ENCODE measurements around the gene BIRC2. TPM values are rescaled to one million over a fixed set of nuclear protein-coding genes. Genes with fewer than 3 reads are reported as not detected.

Gene BIRC2
- polyA plus RNA-seq, 1 of the 3 experiments (the other 2 are of a cell fraction), result 20.1 TPM

DNA sequence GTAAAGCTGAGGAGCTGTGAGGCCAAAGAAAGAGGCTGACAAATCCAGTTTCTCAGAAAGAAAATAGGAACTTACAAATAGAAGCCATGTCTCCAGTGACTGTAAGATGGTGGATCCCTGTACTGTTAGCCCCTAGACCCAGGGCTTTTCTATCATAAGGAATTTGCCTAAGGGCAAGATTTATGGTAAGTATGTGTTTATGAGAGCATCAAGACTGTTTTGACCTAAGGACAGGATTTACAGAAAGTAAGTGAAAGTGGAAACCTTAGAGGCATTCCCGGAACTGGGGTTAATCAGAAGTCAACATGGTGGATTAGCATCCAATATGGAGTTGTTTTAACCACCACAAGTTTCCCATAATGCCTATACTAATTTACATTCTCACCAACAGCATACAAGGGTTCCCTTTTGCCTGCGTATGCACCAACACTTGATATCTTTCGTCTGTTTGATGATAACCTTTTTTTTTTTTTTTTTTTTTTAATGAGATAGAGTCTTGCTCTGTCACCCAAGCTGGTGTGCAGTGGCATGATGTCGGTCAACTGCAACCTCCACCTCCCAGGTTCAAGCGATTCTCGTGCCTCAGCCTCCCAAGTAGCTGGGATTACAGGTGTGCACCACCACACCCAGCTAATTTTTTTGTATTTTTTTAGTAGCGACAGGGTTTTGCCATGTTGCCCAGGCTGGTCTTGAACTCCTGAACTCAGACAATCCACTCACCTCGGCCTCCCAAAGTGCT, 40.2 kb downstream of the BIRC2 start:
- DNase-seq, result no peak
- H3K27ac ChIP-seq (ENCODE audit: low read depth in 2 of 2, low read length in 1 of 2), result no peak overlapping the region
- no peak overlapping the region for H2AFZ ChIP-seq (ENCODE audit: low read depth)
- no peak overlapping the region for H3K4me2 ChIP-seq
- no peaks in the 10 kb centered on the region for H3K27me3 ChIP-seq (ENCODE audit: insufficient read depth)
- no peak overlapping the region for H3K9ac ChIP-seq
- H3K36me3 ChIP-seq (replicated peaks in 1 of 2; ENCODE audit: control insufficient read depth in 1 of 2, insufficient read depth in 2 of 2, low read length in 1 of 2), result peaks cover 29 to 60% of the 10 kb centered on the region in 2 experiments
- peaks cover 30% of the 10 kb centered on the region; the same call in 1 of the 2 replicates for H3K79me2 ChIP-seq (ENCODE audit: insufficient read depth)
- H3F3A ChIP-seq (replicated peaks; ENCODE audit: insufficient read depth), result peaks cover 25% of the 10 kb centered on the region
- ChIA-PET POLR2A (no interaction called here), CTCF (no interaction called here)
- peaks cover 0 to 8% of the 10 kb centered on the region in 2 experiments; a peak in 2 of 4 replicates for H3K4me1 ChIP-seq (ENCODE audit: control insufficient read depth in 1 of 2, insufficient read depth in 2 of 2, low read depth in 1 of 2, low read length in 1 of 2)
- no peak overlapping the region for H3K4me3 ChIP-seq (ENCODE audit: low read depth in 2 of 2, low read length in 1 of 2)
- TF ChIP-seq FOSL2 (IDR thresholded peaks at IDR 0.05; ENCODE audit: borderline replicate concordance, low read depth) (no peak), FOXJ3 (CRISPR knock-in tag; IDR thresholded peaks at IDR 0.05) (no peak), NFIC (IDR thresholded peaks at IDR 0.05; ENCODE audit: borderline replicate concordance) (no peak), GABPA (IDR thresholded peaks at IDR 0.05; ENCODE audit: low read depth) (no peak), YY1 (IDR thresholded peaks at IDR 0.05; ENCODE audit: low read depth) (no peak), TCF12 (IDR thresholded peaks at IDR 0.05) (no peak), ELF1 (IDR thresholded peaks at IDR 0.05) (no peak), MXI1 (IDR thresholded peaks at IDR 0.05; ENCODE audit: low read depth, low read length) (no peak), TEAD4 (IDR thresholded peaks at IDR 0.05; ENCODE audit: borderline replicate concordance, insufficient read depth) (no peak), POLR2AphosphoS5 (IDR thresholded peaks at IDR 0.05; ENCODE audit: low read depth, low read length) (no peak), NRF1 (IDR thresholded peaks at IDR 0.05; ENCODE audit: low read depth, low read length) (no peak), RXRA (IDR thresholded peaks at IDR 0.05; ENCODE audit: borderline replicate concordance, low read depth) (no peak), SMC3 (IDR thresholded peaks at IDR 0.05; ENCODE audit: low read depth, low read length) (no peak)
- TF ChIP-seq, protein P1, sequence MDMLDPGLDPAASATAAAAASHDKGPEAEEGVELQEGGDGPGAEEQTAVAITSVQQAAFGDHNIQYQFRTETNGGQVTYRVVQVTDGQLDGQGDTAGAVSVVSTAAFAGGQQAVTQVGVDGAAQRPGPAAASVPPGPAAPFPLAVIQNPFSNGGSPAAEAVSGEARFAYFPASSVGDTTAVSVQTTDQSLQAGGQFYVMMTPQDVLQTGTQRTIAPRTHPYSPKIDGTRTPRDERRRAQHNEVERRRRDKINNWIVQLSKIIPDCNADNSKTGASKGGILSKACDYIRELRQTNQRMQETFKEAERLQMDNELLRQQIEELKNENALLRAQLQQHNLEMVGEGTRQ (IDR thresholded peaks at IDR 0.05; ENCODE audit: borderline replicate concordance, low read depth, low read length), result no peak
- TF ChIP-seq, protein P2, sequence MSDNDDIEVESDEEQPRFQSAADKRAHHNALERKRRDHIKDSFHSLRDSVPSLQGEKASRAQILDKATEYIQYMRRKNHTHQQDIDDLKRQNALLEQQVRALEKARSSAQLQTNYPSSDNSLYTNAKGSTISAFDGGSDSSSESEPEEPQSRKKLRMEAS (IDR thresholded peaks at IDR 0.05; ENCODE audit: low read depth), result no peak
- TF ChIP-seq, protein P3, sequence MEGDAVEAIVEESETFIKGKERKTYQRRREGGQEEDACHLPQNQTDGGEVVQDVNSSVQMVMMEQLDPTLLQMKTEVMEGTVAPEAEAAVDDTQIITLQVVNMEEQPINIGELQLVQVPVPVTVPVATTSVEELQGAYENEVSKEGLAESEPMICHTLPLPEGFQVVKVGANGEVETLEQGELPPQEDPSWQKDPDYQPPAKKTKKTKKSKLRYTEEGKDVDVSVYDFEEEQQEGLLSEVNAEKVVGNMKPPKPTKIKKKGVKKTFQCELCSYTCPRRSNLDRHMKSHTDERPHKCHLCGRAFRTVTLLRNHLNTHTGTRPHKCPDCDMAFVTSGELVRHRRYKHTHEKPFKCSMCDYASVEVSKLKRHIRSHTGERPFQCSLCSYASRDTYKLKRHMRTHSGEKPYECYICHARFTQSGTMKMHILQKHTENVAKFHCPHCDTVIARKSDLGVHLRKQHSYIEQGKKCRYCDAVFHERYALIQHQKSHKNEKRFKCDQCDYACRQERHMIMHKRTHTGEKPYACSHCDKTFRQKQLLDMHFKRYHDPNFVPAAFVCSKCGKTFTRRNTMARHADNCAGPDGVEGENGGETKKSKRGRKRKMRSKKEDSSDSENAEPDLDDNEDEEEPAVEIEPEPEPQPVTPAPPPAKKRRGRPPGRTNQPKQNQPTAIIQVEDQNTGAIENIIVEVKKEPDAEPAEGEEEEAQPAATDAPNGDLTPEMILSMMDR (IDR thresholded peaks at IDR 0.05), result no peak
- TF ChIP-seq, protein P4, sequence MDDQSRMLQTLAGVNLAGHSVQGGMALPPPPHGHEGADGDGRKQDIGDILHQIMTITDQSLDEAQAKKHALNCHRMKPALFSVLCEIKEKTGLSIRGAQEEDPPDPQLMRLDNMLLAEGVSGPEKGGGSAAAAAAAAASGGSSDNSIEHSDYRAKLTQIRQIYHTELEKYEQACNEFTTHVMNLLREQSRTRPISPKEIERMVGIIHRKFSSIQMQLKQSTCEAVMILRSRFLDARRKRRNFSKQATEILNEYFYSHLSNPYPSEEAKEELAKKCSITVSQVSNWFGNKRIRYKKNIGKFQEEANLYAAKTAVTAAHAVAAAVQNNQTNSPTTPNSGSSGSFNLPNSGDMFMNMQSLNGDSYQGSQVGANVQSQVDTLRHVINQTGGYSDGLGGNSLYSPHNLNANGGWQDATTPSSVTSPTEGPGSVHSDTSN (IDR thresholded peaks at IDR 0.05), result no peak
- WGBS (ENCODE audit: low lambda C conversion rate), result 85% methylated on average over 8 of the region's 8 CpGs
- no peaks in the 10 kb centered on the region for H3K9me2 ChIP-seq
- H4K20me1 ChIP-seq (ENCODE audit: insufficient read depth), result no peaks in the 10 kb centered on the region
- no peaks in the 10 kb centered on the region for H3K9me3 ChIP-seq
